Endodermal cell (in vitro differentiated cells): Measurements from ENCODE around the gene LILRA5. TPM values are rescaled to one million over a fixed set of nuclear protein-coding genes. Genes with fewer than 3 reads are reported as not detected.

Experiments
- DNase-seq: peaks from one replicate; pipeline ENCODE4 v3.0.0-alpha.2; 2017
- H3K27ac ChIP-seq: 2 replicates; pipeline ENCODE4 v1.5.1; 2013; ENCODE audit warnings: mild to moderate bottlenecking, low read depth, low read length, moderate library complexity
- H3K27me3 ChIP-seq: 2 replicates; pipeline ENCODE4 v1.6.1; 2013; ENCODE audit warnings: mild to moderate bottlenecking, low read length, moderate library complexity; ENCODE audit not compliant: insufficient read depth, control insufficient read depth, poor library complexity, severe bottlenecking
- H3K36me3 ChIP-seq: 2 replicates; pipeline ENCODE4 v1.7.0; 2013; ENCODE audit warnings: mild to moderate bottlenecking, low read length, moderate library complexity; ENCODE audit not compliant: control insufficient read depth, insufficient read depth
- H3K4me1 ChIP-seq: one replicate; pipeline ENCODE4 v1.7.0; 2013; ENCODE audit warnings: low read length; ENCODE audit not compliant: control insufficient read depth, insufficient read depth
- H3K4me3 ChIP-seq: 2 replicates; pipeline ENCODE4 v1.5.1; 2013; ENCODE audit warnings: mild to moderate bottlenecking, low read length, moderate library complexity
- H3K9ac ChIP-seq: 2 replicates; pipeline ENCODE4 v1.6.1; 2013; ENCODE audit warnings: mild to moderate bottlenecking, low read length, moderate library complexity; ENCODE audit not compliant: poor library complexity, severe bottlenecking; ENCODE audit errors: extremely low read depth
- H3K9me3 ChIP-seq: 2 replicates; pipeline ENCODE4 v1.6.1; 2013; ENCODE audit warnings: mild to moderate bottlenecking, low read length, moderate library complexity; ENCODE audit not compliant: control insufficient read depth
- H3K27ac Mint-ChIP-seq: 2 replicates; pipeline ENCODE4 v1.8.0; 2020; ENCODE audit warnings: mixed read lengths
- H3K27me3 Mint-ChIP-seq: 2 replicates; pipeline ENCODE4 v1.8.0; 2021; ENCODE audit warnings: mild to moderate bottlenecking, mixed read lengths; ENCODE audit not compliant: insufficient read depth
- H3K36me3 Mint-ChIP-seq: 2 replicates; pipeline ENCODE4 v1.8.0; 2020; ENCODE audit warnings: low read depth, mixed read lengths
- H3K4me1 Mint-ChIP-seq: 2 replicates; pipeline ENCODE4 v1.8.0; 2020; ENCODE audit warnings: mixed read lengths
- H3K4me3 Mint-ChIP-seq: 2 replicates; pipeline ENCODE4 v1.8.0; 2020; ENCODE audit warnings: mild to moderate bottlenecking, moderate library complexity, mixed read lengths
- H3K9me3 Mint-ChIP-seq: 2 replicates; pipeline ENCODE4 v1.8.0; 2020; ENCODE audit warnings: mild to moderate bottlenecking, mixed read lengths
- CTCF ChIP-seq: fragments of 200-600 bp; sonication (generic); conservative IDR thresholded peaks from 2 replicates; pipeline ENCODE4 v1.5.0; 2021; ENCODE audit warnings: antibody characterized with exemption, mild to moderate bottlenecking
- WGBS, 2 experiments: methylation state at CpG; one replicate each; pipeline versions ENCODE4 v1.1.5 to v1.1.7; 2013; ENCODE audit warnings: missing lambda C conversion rate in 2 of 2, mixed read lengths in 1 of 2; ENCODE audit not compliant: insufficient coverage in 1 of 2, insufficient read length in 1 of 2; 5-methylcytosine and 5-hydroxymethylcytosine counted together
- total RNA-seq, 2 donors: library from RNA; stranded (reverse); fragmentation: NEBNext Ultra II Directional in 1 of 2; extraction: Animal tissue kit (Norgen Biotek cat#: 25700) in 1 of 2; gene quantifications; 2 replicates in 1 of 2; 3 replicates in 1 of 2; pipeline ENCODE4 v1.2.1, GENCODE V29; 2021

Gene LILRA5
- total RNA-seq, 2 donors from 2014 or later: not detected

DNA sequence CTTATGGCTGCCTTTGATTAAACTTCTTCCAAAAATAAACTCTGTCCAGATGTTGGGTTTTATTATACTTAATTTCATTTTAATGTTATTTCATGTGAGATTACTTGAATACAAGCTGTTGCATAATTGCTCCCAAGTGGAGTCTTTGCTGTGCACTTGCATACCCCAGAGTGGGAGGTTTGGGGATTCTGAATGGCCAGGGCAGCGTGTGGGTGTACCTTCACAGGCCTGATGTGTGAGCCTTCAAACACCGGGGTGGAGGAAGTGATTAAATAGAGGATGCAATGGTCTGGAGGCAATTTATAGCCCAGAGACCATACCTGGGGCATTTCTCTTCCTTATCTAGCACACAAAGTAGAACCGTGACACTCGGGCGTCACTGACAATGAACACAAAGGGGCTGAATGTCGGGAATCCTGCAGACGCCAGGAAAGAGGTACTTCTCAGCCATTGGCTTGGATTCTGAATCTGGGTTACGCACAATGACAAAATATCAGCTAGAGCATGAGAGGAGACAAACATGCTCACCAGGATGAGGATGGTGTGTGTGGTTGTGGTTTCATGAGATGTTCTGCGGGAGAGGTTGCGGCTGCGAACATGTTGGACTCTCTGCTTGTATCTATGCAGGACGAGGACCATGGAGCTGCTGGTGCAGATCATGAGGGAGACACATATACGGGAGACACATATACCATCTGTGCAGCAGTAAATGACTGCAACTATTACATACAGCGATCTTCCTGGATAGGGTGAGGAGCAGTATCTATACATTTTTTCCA is 7.1 kb upstream of the LILRA5 start:
- 89 to 94% methylated on average over 11 to 13 of the region's 14 CpGs for WGBS, 2 experiments
- Histone ChIP-seq H3K4me3 (no peak overlapping the region), H3K36me3 (no peaks in the 10 kb centered on the region), H3K9me3 (peaks cover 8% of the 10 kb centered on the region), H3K9ac (no peak overlapping the region), H3K27ac (no peak overlapping the region), H3K4me1 (no peaks in the 10 kb centered on the region), H3K27me3 (no peaks in the 10 kb centered on the region)
- Mint-ChIP-seq H3K27me3 (peaks cover 3% of the 10 kb centered on the region), H3K36me3 (no peaks in the 10 kb centered on the region), H3K4me1 (no peaks in the 10 kb centered on the region), H3K4me3 (no peak overlapping the region), H3K27ac (no peak overlapping the region), H3K9me3 (peaks cover 35% of the 10 kb centered on the region)
- DNase-seq: no peak
- no peak for TF ChIP-seq CTCF

GRCh38 chr19:54319049-54319448 is 6.1 kb upstream of the LILRA5 start:
- Histone ChIP-seq H3K27me3 (no peaks in the 10 kb centered on the region), H3K36me3 (no peaks in the 10 kb centered on the region), H3K4me1 (no peaks in the 10 kb centered on the region), H3K9me3 (peaks cover 8% of the 10 kb centered on the region), H3K9ac (no peak overlapping the region), H3K27ac (no peak overlapping the region), H3K4me3 (no peak overlapping the region)
- no peaks in the 10 kb centered on the region for H3K4me1 Mint-ChIP-seq
- DNase-seq: no peak
- H3K36me3 Mint-ChIP-seq: no peaks in the 10 kb centered on the region
- 85 to 96% methylated on average over 7 of the region's 7 CpGs for WGBS, 2 experiments
- peaks cover 35% of the 10 kb centered on the region for H3K9me3 Mint-ChIP-seq
- no peak overlapping the region for H3K4me3 Mint-ChIP-seq
- H3K27me3 Mint-ChIP-seq: peaks cover 3% of the 10 kb centered on the region
- TF ChIP-seq CTCF: no peak
- H3K27ac Mint-ChIP-seq: no peak overlapping the region

- H3K36me3 Mint-ChIP-seq: no peaks in the 10 kb centered on the region
- H3K27ac Mint-ChIP-seq: no peak overlapping the region
- Histone ChIP-seq H3K4me3 (no peak overlapping the region), H3K9ac (no peak overlapping the region), H3K27ac (no peak overlapping the region), H3K36me3 (no peaks in the 10 kb centered on the region), H3K9me3 (peaks cover 8% of the 10 kb centered on the region), H3K27me3 (no peaks in the 10 kb centered on the region), H3K4me1 (no peaks in the 10 kb centered on the region)
- H3K27me3 Mint-ChIP-seq: peaks cover 3% of the 10 kb centered on the region
- H3K9me3 Mint-ChIP-seq: peaks cover 35% of the 10 kb centered on the region
- WGBS, 2 experiments: 92 to 95% methylated on average over 3 to 9 of the region's 9 CpGs
- no peak for TF ChIP-seq CTCF
- DNase-seq: no peak
- H3K4me3 Mint-ChIP-seq: no peak overlapping the region
- no peaks in the 10 kb centered on the region for H3K4me1 Mint-ChIP-seq
These were observed 4.9 kb upstream of the LILRA5 start for GRCh38 chr19:54317965-54318240.
